ENCODE data around the gene CRABP2. TPM values are rescaled to one million over a fixed set of nuclear protein-coding genes. Genes with fewer than 3 reads are reported as not detected.

CRABP2 gene
- total and polyA plus RNA-seq, 2 of the 13 experiments (the other 11 are each of a cell fraction or from before 2014, with no cell fraction given) = 0.40 to 0.60 TPM

GRCh38 chr1:156725683-156726280 is 20.4 kb upstream of the CRABP2 start (continued):
- no peak for TF ChIP-seq ATF6 (CRISPR knock-in tag; conservative IDR thresholded peaks at IDR 0.05)
- TF ChIP-seq ZNF224 (CRISPR knock-in tag; IDR thresholded peaks at IDR 0.05) = no peak
- no peak for TF ChIP-seq ZNF841 (CRISPR knock-in tag; IDR thresholded peaks at IDR 0.05; ENCODE audit: borderline replicate concordance)
- TF ChIP-seq MED8 (CRISPR knock-in tag; IDR thresholded peaks at IDR 0.05; ENCODE audit: insufficient replicate concordance) = no peak
- no peak; the same call in 1 of the 2 replicates for TF ChIP-seq MEIS1 (CRISPR knock-in tag; IDR thresholded peaks at IDR 0.05; ENCODE audit: borderline replicate concordance)
- peak; percentile 24; the same call in 1 of the 2 replicates for TF ChIP-seq CREM (IDR thresholded peaks at IDR 0.05)
- TF ChIP-seq CREM (CRISPR knock-in tag; IDR thresholded peaks at IDR 0.05) = no peak
- no peak for TF ChIP-seq HINFP (CRISPR knock-in tag; IDR thresholded peaks at IDR 0.05; ENCODE audit: low read depth)
- peak; percentile 64; the same call in 1 of the 2 replicates for TF ChIP-seq SALL1 (CRISPR knock-in tag; IDR thresholded peaks at IDR 0.05)
- no peak for TF ChIP-seq HIVEP1 (CRISPR knock-in tag; IDR thresholded peaks at IDR 0.05)
- TF ChIP-seq BRD4 (CRISPR knock-in tag; IDR thresholded peaks at IDR 0.05) = no peak
- TF ChIP-seq ZSCAN22 (CRISPR knock-in tag; IDR thresholded peaks at IDR 0.05) = peak; percentile 89
- no peak for TF ChIP-seq MEIS2 (CRISPR knock-in tag; IDR thresholded peaks at IDR 0.05)
- TF ChIP-seq KDM6A (CRISPR knock-in tag; IDR thresholded peaks at IDR 0.05; ENCODE audit: low read depth) = no peak
- no peak for TF ChIP-seq ZNF879 (CRISPR knock-in tag; IDR thresholded peaks at IDR 0.05)
- peak; percentile 55 for TF ChIP-seq ZGPAT (CRISPR knock-in tag; IDR thresholded peaks at IDR 0.05)
- no peak for TF ChIP-seq TMF1 (CRISPR knock-in tag; IDR thresholded peaks at IDR 0.05; ENCODE audit: low read depth)
- no peak for TF ChIP-seq TAF1 (CRISPR knock-in tag; IDR thresholded peaks at IDR 0.05)
- no peak for TF ChIP-seq ZNF83 (CRISPR knock-in tag; IDR thresholded peaks at IDR 0.05; ENCODE audit: borderline replicate concordance)
- no peak for TF ChIP-seq RBM22 (optimal IDR thresholded peaks at IDR 0.05; ENCODE audit: low read length)
- no peak for TF ChIP-seq DPF2 (CRISPR knock-in tag; IDR thresholded peaks at IDR 0.05; ENCODE audit: borderline replicate concordance, low read depth)
- no peak for TF ChIP-seq ZSCAN29 (CRISPR knock-in tag; conservative IDR thresholded peaks at IDR 0.05)
- TF ChIP-seq ZNF709 (CRISPR knock-in tag; IDR thresholded peaks at IDR 0.05) = no peak
- TF ChIP-seq ZNF770 (CRISPR knock-in tag; IDR thresholded peaks at IDR 0.05) = no peak
- no peak for TF ChIP-seq IRX3 (CRISPR knock-in tag; IDR thresholded peaks at IDR 0.05; ENCODE audit: borderline replicate concordance, low read depth)
- TF ChIP-seq ZNF343 (CRISPR knock-in tag; IDR thresholded peaks at IDR 0.05) = no peak
